Keratinocyte (primary cell): Measurements from ENCODE around the gene HRH3. TPM values are rescaled to one million over a fixed set of nuclear protein-coding genes. Genes with fewer than 3 reads are reported as not detected.

Source experiments
- DNase-seq: peaks from one replicate; pipeline ENCODE4 v3.0.0-alpha.2; 2011; ENCODE audit warnings: low read depth, missing footprints, low spot score
- FAIRE-seq: peaks from 2 replicates; lab custom pipeline; 2011; peaks lifted over from hg19 to GRCh38; lab: Jason Lieb, UNC
- H2AFZ ChIP-seq: 2 replicates; pipeline ENCODE4 v1.6.0; 2012; ENCODE audit warnings: low read length, control low read depth, inconsistent platforms; ENCODE audit not compliant: control insufficient read depth
- H3K27ac ChIP-seq: 2 replicates; pipeline ENCODE4 v1.5.1; 2011; ENCODE audit warnings: low read length; ENCODE audit not compliant: control insufficient read depth, insufficient read depth
- H3K27me3 ChIP-seq: 3 replicates; pipeline ENCODE4 v1.6.0; 2011; ENCODE audit warnings: low read length; ENCODE audit not compliant: control insufficient read depth, insufficient read depth; ENCODE audit errors: extremely low read depth
- H3K36me3 ChIP-seq, 2 experiments: 2 replicates in 1 of 2; 3 replicates in 1 of 2; pipeline ENCODE4 v1.5.1; 2011; ENCODE audit warnings: low read length in 2 of 2, mild to moderate bottlenecking in 1 of 2; ENCODE audit not compliant: control insufficient read depth in 2 of 2, insufficient read depth in 2 of 2; ENCODE audit errors: extremely low read depth in 1 of 2
- H3K4me1 ChIP-seq: 3 replicates; pipeline ENCODE4 v1.5.1; 2011; ENCODE audit warnings: low read length; ENCODE audit not compliant: control insufficient read depth, insufficient read depth; ENCODE audit errors: extremely low read depth
- H3K4me2 ChIP-seq: 3 replicates; pipeline ENCODE4 v1.6.0; 2011; ENCODE audit warnings: low read depth, low read length; ENCODE audit not compliant: control insufficient read depth, insufficient read depth; ENCODE audit errors: extremely low read depth
- H3K4me3 ChIP-seq, 3 experiments: fragments of 200-600 bp in 1 of 3; sonication (generic) in 1 of 3; 2 replicates in 2 of 3; 3 replicates in 1 of 3; pipeline ENCODE4 v1.5.1; 2011 to 2016; ENCODE audit warnings: low read length in 3 of 3, mild to moderate bottlenecking in 3 of 3, control low read depth in 2 of 3, inconsistent platforms in 1 of 3, low read depth in 1 of 3, mixed read lengths in 1 of 3, mixed run types in 1 of 3, moderate library complexity in 1 of 3; ENCODE audit not compliant: control insufficient read depth in 2 of 3, insufficient read depth in 2 of 3; ENCODE audit errors: extremely low read depth in 1 of 3
- H3K79me2 ChIP-seq: 2 replicates; pipeline ENCODE4 v1.6.0; 2012; ENCODE audit warnings: low read length; ENCODE audit not compliant: control insufficient read depth, insufficient read depth
- H3K9ac ChIP-seq: 3 replicates; pipeline ENCODE4 v1.6.0; 2011; ENCODE audit warnings: low read length; ENCODE audit not compliant: control insufficient read depth, insufficient read depth; ENCODE audit errors: extremely low read depth
- H3K9me1 ChIP-seq: 3 replicates; pipeline ENCODE4 v1.6.0; 2011; ENCODE audit warnings: low read length; ENCODE audit not compliant: control insufficient read depth, insufficient read depth; ENCODE audit errors: extremely low read depth
- H3K9me3 ChIP-seq: 2 replicates; pipeline ENCODE4 v1.5.1; 2012; ENCODE audit warnings: low read depth, low read length; ENCODE audit not compliant: control insufficient read depth
- H4K20me1 ChIP-seq: 3 replicates; pipeline ENCODE4 v1.6.0; 2011; ENCODE audit warnings: low read length; ENCODE audit not compliant: control insufficient read depth, insufficient read depth; ENCODE audit errors: extremely low read depth
- EZH2 ChIP-seq: IDR thresholded peaks from one replicate; pipeline ENCODE4 v1.6.1; 2012; ENCODE audit warnings: inconsistent platforms, mild to moderate bottlenecking, low read length, moderate library complexity
- dilution Hi-C: fragments of 300-500 bp; cut with MboI; formaldehyde crosslinking; loops from one replicate; pipeline ENCODE4 v1.7.0; 2020; ENCODE audit warnings: low sequenced_read_pairs; ENCODE audit not compliant: extremely low pct_ligation_motif_present
- polyA plus RNA-seq, 5 experiments: library from polyadenylated mRNA; depleted of rRNA in 3 of 5; stranded (reverse) in 3 of 5; stranded (forward) in 1 of 5; unstranded in 1 of 5; fragments of >200 nt; gene quantifications; 1 replicate in 1 of 5; 2 replicates in 3 of 5; 3 replicates in 1 of 5; pipeline versions ENCODE4 v1.2.1 to v1.2.3, GENCODE V29; 2011 to 2012; ENCODE audit warnings: missing spikeins in 2 of 5, low read depth in 1 of 5, low replicate concordance in 1 of 5
- TF ChIP-seq, protein P1 (sequence below), 3 experiments: IDR thresholded peaks in 1 of 3; conservative IDR thresholded peaks in 1 of 3; optimal IDR thresholded peaks in 1 of 3; 2 replicates in 2 of 3; 3 replicates in 1 of 3; pipeline versions ENCODE3 to v1.5.1; 2011; ENCODE audit warnings: low read length in 3 of 3, mild to moderate bottlenecking in 3 of 3, moderate library complexity in 2 of 3, control low read depth in 1 of 3, inconsistent platforms in 1 of 3; ENCODE audit not compliant: insufficient read depth in 2 of 3; ENCODE audit errors: extremely low read depth in 1 of 3

Gene HRH3
- polyA plus RNA-seq, 1 donor (not counting 4 experiments of a cell fraction or from before 2014, with no cell fraction given): not detected

DNA sequence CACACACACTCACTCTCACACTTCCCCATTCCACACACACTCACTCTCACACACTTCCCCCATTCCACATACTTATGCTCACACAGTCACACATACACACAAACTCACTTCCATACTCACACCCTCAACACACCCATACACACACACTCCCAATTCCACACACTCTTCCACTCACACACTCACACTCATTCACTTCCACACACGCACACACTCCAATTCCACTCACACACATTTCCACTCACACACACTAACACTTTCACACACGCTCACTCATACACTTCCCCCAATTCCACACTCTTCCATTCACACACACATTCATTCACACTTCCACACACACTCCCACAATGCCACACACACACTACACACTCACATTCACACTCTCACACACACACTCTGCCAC, 10.2 kb upstream of the HRH3 start:
- FAIRE-seq (no peak), DNase-seq (no peak)
- Histone ChIP-seq H4K20me1 (peaks cover 5% of the 10 kb centered on the region), H3K27me3 (peaks cover 71% of the 10 kb centered on the region), H3K9me3 (peaks cover 4% of the 10 kb centered on the region), H3K4me2 (no peak overlapping the region), H3K9me1 (no peaks in the 10 kb centered on the region), H2AFZ (no peak overlapping the region), H3K4me3 (no peak overlapping the region), H3K4me1 (no peaks in the 10 kb centered on the region), H3K79me2 (no peaks in the 10 kb centered on the region), H3K36me3 (no peaks in the 10 kb centered on the region), H3K9ac (no peak overlapping the region), H3K27ac (no peak overlapping the region)
- TF ChIP-seq, protein P1, sequence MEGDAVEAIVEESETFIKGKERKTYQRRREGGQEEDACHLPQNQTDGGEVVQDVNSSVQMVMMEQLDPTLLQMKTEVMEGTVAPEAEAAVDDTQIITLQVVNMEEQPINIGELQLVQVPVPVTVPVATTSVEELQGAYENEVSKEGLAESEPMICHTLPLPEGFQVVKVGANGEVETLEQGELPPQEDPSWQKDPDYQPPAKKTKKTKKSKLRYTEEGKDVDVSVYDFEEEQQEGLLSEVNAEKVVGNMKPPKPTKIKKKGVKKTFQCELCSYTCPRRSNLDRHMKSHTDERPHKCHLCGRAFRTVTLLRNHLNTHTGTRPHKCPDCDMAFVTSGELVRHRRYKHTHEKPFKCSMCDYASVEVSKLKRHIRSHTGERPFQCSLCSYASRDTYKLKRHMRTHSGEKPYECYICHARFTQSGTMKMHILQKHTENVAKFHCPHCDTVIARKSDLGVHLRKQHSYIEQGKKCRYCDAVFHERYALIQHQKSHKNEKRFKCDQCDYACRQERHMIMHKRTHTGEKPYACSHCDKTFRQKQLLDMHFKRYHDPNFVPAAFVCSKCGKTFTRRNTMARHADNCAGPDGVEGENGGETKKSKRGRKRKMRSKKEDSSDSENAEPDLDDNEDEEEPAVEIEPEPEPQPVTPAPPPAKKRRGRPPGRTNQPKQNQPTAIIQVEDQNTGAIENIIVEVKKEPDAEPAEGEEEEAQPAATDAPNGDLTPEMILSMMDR (optimal IDR thresholded peaks at IDR 0.05 in 1 of 3, IDR thresholded peaks at IDR 0.05 in 1 of 3, conservative IDR thresholded peaks at IDR 0.05 in 1 of 3; ENCODE audit: extremely low read depth in 1 of 3, insufficient read depth in 2 of 3, low read length in 3 of 3): no peak
- no peak for TF ChIP-seq EZH2
- dilution Hi-C loops: no loop called here

DNA sequence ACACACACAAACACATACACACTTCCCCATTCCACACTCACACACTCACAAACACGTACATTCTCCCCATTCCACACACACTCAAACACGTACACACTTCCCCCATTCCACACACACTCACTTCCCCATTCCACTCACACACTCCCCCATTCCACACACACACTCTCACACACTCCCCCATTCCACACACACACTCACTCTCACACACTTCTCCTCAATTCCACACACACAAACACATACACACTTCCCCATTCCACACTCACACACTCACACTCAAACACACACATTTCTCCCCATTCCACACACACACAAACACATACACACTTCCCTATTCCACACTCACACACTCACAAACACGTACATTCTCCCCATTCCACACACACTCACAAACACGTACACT, 9.6 kb upstream of the HRH3 start:
- H3K36me3 ChIP-seq: no peaks in the 10 kb centered on the region
- H3K9me1 ChIP-seq: no peaks in the 10 kb centered on the region
- H3K9ac ChIP-seq: no peak overlapping the region
- dilution Hi-C loops: no loop called here
- no peak overlapping the region for H2AFZ ChIP-seq
- no peak overlapping the region for H3K4me2 ChIP-seq
- H3K27ac ChIP-seq: no peak overlapping the region
- no peak for TF ChIP-seq EZH2
- TF ChIP-seq, protein P1 (optimal IDR thresholded peaks at IDR 0.05 in 1 of 3, IDR thresholded peaks at IDR 0.05 in 1 of 3, conservative IDR thresholded peaks at IDR 0.05 in 1 of 3; ENCODE audit: extremely low read depth in 1 of 3, insufficient read depth in 2 of 3, low read length in 3 of 3): no peak
- peaks cover 5% of the 10 kb centered on the region for H4K20me1 ChIP-seq
- peaks cover 73% of the 10 kb centered on the region for H3K27me3 ChIP-seq
- no peak overlapping the region for H3K4me3 ChIP-seq
- no peak for DNase-seq
- no peaks in the 10 kb centered on the region for H3K4me1 ChIP-seq
- H3K79me2 ChIP-seq: no peaks in the 10 kb centered on the region
- no peak for FAIRE-seq
- peaks cover 4% of the 10 kb centered on the region for H3K9me3 ChIP-seq
